Measurements from ENCODE around the gene REPS1. TPM values are rescaled to one million over a fixed set of nuclear protein-coding genes. Genes with fewer than 3 reads are reported as not detected.

Gene REPS1
- total and polyA plus RNA-seq, 2 donors (not counting 1 experiment from before 2014, with no cell fraction given): 38.1 to 57.1 TPM

DNA sequence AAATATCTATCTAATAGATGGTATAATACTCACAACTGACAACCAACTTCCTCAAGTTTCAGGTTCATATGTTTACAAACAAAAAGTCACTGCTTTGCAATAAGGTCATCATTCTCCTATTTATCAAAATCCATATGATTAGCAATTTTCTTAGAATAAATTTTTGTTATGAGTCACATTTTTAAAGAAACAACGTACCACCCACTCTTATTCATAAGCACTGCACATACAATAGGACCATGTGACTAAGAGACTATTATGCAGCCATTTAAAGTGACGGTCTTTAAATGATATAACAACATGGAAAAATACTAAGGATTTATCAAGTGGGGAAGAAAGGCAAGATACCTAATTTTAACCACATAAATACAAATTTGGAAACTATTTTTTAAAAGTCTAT lies 40.0 kb downstream of the REPS1 start:
- CTCF ChIA-PET: no interaction called here
- peaks cover 4 to 17% of the 10 kb centered on the region in 2 experiments for H3K36me3 ChIP-seq (replicated peaks in 1 of 2; ENCODE audit: control extremely low read depth in 1 of 2, control insufficient read depth in 1 of 2, extremely low read depth in 1 of 2, insufficient read depth in 2 of 2, low read length in 1 of 2)
- H3K9me3 ChIP-seq (ENCODE audit: control extremely low read depth in 1 of 3, control insufficient read depth in 2 of 3, insufficient read depth in 1 of 3, low read length in 2 of 3): no peaks in the 10 kb centered on the region
- no peak overlapping the region for H3K4me3 ChIP-seq (ENCODE audit: control extremely low read depth in 1 of 5, extremely low read depth in 1 of 5, insufficient read depth in 1 of 5, low read depth in 2 of 5, low read length in 4 of 5)
- Mint-ChIP-seq H3K4me1 (peaks cover 12% of the 10 kb centered on the region), H3K9me3 (ENCODE audit: insufficient read depth) (no peaks in the 10 kb centered on the region), H3K4me3 (no peak overlapping the region), H3K27ac (no peak overlapping the region), H3K27me3 (no peaks in the 10 kb centered on the region)
- POLR2A ChIA-PET: no interaction called here
- intact Hi-C loops (cut with micrococcal nuclease): no loop called here
- no CpG with 5 or more reads among the region's 2 CpGs for whole genome bisulfite sequencing (ENCODE audit: insufficient coverage)
- ATAC-seq (ENCODE audit: low read depth) (no peak), DNase-seq (no peak)
- no peak overlapping the region for H3K27ac ChIP-seq (ENCODE audit: low read length in 2 of 2)
- no peak overlapping the region for H2AFZ ChIP-seq (ENCODE audit: insufficient read depth, low read depth, low read length, poor library complexity, severe bottlenecking)
- H3K9ac ChIP-seq (ENCODE audit: low read length): no peak overlapping the region
- no peak for TF ChIP-seq EZH2 (IDR thresholded peaks at IDR 0.05; ENCODE audit: borderline replicate concordance, insufficient read depth, low read depth, low read length, poor library complexity, severe bottlenecking)
- TF ChIP-seq, protein P1, sequence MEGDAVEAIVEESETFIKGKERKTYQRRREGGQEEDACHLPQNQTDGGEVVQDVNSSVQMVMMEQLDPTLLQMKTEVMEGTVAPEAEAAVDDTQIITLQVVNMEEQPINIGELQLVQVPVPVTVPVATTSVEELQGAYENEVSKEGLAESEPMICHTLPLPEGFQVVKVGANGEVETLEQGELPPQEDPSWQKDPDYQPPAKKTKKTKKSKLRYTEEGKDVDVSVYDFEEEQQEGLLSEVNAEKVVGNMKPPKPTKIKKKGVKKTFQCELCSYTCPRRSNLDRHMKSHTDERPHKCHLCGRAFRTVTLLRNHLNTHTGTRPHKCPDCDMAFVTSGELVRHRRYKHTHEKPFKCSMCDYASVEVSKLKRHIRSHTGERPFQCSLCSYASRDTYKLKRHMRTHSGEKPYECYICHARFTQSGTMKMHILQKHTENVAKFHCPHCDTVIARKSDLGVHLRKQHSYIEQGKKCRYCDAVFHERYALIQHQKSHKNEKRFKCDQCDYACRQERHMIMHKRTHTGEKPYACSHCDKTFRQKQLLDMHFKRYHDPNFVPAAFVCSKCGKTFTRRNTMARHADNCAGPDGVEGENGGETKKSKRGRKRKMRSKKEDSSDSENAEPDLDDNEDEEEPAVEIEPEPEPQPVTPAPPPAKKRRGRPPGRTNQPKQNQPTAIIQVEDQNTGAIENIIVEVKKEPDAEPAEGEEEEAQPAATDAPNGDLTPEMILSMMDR (IDR thresholded peaks at IDR 0.05): no peak
- H3K79me2 ChIP-seq (ENCODE audit: control insufficient read depth, insufficient read depth, low read length): peaks cover 22% of the 10 kb centered on the region
- H3K27me3 ChIP-seq (replicated peaks in 1 of 4; ENCODE audit: control extremely low read depth in 1 of 4, control insufficient read depth in 3 of 4, insufficient read depth in 4 of 4, low read length in 3 of 4): no peaks in the 10 kb centered on the region
- H3K4me2 ChIP-seq (replicated peaks; ENCODE audit: low read depth, low read length, poor library complexity, severe bottlenecking): no peak overlapping the region
- H4K20me1 ChIP-seq (ENCODE audit: control insufficient read depth, insufficient read depth, low read length, poor library complexity, severe bottlenecking): peaks cover 20% of the 10 kb centered on the region
- no peaks in the 10 kb centered on the region for H3K4me1 ChIP-seq (ENCODE audit: control insufficient read depth in 2 of 2, insufficient read depth in 2 of 2, low read length in 2 of 2)

DNA sequence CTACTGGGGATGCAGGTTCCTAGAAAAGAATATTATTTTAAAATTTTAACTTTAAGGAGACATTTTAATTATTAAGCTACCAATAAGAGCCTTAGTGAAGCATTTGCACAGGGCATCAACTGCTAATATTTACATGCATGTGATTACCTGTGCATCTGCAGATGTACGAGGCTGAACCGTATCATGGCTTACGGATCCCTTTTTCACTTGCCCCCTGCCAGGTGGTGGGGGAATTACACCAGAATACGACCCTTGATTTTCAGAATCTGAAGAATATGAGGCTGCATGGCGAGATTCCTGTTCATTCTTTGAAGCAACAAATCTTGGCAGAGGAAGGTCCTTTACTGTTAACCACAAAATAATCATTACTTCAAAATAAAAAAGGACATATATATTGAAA lies 42.7 kb downstream of the REPS1 start:
- no peaks in the 10 kb centered on the region for H3K9me3 ChIP-seq (ENCODE audit: control extremely low read depth in 1 of 3, control insufficient read depth in 2 of 3, insufficient read depth in 1 of 3, low read length in 2 of 3)
- no peak overlapping the region for H3K4me2 ChIP-seq (replicated peaks; ENCODE audit: low read depth, low read length, poor library complexity, severe bottlenecking)
- Mint-ChIP-seq H3K27me3 (no peaks in the 10 kb centered on the region), H3K9me3 (ENCODE audit: insufficient read depth) (no peaks in the 10 kb centered on the region), H3K4me1 (peaks cover 7% of the 10 kb centered on the region), H3K4me3 (no peak overlapping the region), H3K27ac (no peak overlapping the region)
- WGBS (ENCODE audit: insufficient coverage): 90% methylated on average over 3 of the region's 5 CpGs
- DNase-seq (peak; percentile 9), ATAC-seq (ENCODE audit: low read depth) (no peak)
- ChIA-PET CTCF (no interaction called here), POLR2A (no interaction called here)
- peaks cover 8% of the 10 kb centered on the region for H3K79me2 ChIP-seq (ENCODE audit: control insufficient read depth, insufficient read depth, low read length)
- no peak overlapping the region for H3K9ac ChIP-seq (ENCODE audit: low read length)
- H2AFZ ChIP-seq (ENCODE audit: insufficient read depth, low read depth, low read length, poor library complexity, severe bottlenecking): no peak overlapping the region
- no peaks in the 10 kb centered on the region for H3K27me3 ChIP-seq (replicated peaks in 1 of 4; ENCODE audit: control extremely low read depth in 1 of 4, control insufficient read depth in 3 of 4, insufficient read depth in 4 of 4, low read length in 3 of 4)
- H3K27ac ChIP-seq (ENCODE audit: low read length in 2 of 2): no peak overlapping the region
- no peak overlapping the region for H3K4me3 ChIP-seq (ENCODE audit: control extremely low read depth in 1 of 5, extremely low read depth in 1 of 5, insufficient read depth in 1 of 5, low read depth in 2 of 5, low read length in 4 of 5)
- peaks cover 5 to 24% of the 10 kb centered on the region in 2 experiments for H3K36me3 ChIP-seq (replicated peaks in 1 of 2; ENCODE audit: control extremely low read depth in 1 of 2, control insufficient read depth in 1 of 2, extremely low read depth in 1 of 2, insufficient read depth in 2 of 2, low read length in 1 of 2)
- peaks cover 6% of the 10 kb centered on the region for H4K20me1 ChIP-seq (ENCODE audit: control insufficient read depth, insufficient read depth, low read length, poor library complexity, severe bottlenecking)
- TF ChIP-seq EZH2 (IDR thresholded peaks at IDR 0.05; ENCODE audit: borderline replicate concordance, insufficient read depth, low read depth, low read length, poor library complexity, severe bottlenecking): no peak
- TF ChIP-seq, protein P1 (IDR thresholded peaks at IDR 0.05): no peak
- intact Hi-C loops (cut with micrococcal nuclease): no loop called here
- H3K4me1 ChIP-seq (ENCODE audit: control insufficient read depth in 2 of 2, insufficient read depth in 2 of 2, low read length in 2 of 2): no peaks in the 10 kb centered on the region
